ENCODE measurements around the gene DOCK1.

Gene DOCK1

DNA sequence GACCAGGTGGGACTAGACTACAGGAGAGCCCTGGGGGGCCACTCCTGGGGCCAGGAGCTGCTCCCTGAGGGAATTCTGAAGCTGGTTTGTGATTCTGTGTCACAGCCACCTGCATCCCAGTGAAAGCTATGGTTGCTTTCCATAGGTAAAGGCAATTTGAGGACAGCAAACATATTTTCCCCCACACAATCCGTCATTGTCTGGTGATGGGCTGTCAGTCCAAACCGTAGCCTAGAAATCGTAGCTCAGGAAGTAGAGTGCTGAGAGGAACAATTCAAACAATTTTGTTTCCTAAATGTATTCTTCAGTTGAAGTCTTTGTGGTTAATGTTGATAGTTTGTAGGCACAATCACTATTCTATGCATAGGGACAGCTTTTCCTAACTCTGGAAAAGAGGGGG lies 397.1 kb downstream of the DOCK1 start:
- TF ChIP-seq, protein P1, sequence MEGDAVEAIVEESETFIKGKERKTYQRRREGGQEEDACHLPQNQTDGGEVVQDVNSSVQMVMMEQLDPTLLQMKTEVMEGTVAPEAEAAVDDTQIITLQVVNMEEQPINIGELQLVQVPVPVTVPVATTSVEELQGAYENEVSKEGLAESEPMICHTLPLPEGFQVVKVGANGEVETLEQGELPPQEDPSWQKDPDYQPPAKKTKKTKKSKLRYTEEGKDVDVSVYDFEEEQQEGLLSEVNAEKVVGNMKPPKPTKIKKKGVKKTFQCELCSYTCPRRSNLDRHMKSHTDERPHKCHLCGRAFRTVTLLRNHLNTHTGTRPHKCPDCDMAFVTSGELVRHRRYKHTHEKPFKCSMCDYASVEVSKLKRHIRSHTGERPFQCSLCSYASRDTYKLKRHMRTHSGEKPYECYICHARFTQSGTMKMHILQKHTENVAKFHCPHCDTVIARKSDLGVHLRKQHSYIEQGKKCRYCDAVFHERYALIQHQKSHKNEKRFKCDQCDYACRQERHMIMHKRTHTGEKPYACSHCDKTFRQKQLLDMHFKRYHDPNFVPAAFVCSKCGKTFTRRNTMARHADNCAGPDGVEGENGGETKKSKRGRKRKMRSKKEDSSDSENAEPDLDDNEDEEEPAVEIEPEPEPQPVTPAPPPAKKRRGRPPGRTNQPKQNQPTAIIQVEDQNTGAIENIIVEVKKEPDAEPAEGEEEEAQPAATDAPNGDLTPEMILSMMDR (IDR thresholded peaks at IDR 0.05): no peak
- no peak overlapping the region for H3K9ac ChIP-seq

DNA sequence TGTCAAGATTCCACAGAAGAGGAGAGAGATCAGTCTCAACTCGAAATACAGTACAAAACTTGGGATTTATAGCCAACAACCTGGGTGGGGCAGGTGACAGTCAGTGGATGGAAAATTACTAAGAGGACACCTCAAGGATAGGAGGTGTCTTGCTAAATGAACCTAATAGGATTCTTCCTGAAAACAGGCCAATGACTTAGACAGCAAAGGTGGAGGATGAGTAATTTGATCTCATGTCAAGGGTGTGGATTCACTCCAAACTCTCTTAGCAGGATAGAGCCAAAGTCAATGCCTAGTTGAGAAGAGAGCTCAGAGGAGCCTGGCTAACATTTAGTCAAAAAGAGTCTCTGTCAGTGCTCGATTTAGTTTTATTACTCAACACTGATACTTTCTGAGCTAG lies 397.9 kb downstream of the DOCK1 start:
- H3K4me1 ChIP-seq: peaks cover 9% of the 10 kb centered on the region
- TF ChIP-seq, protein P1 (IDR thresholded peaks at IDR 0.05): no peak
- peak overlapping the region; percentile 17 for H3K4me2 ChIP-seq (ENCODE audit: low read length)
- H2AFZ ChIP-seq: no peak overlapping the region
- H3K27ac ChIP-seq: no peak overlapping the region
- no peaks in the 10 kb centered on the region for H3K79me2 ChIP-seq
- H3K9ac ChIP-seq: no peak overlapping the region
- no peaks in the 10 kb centered on the region for H3K36me3 ChIP-seq (ENCODE audit: control insufficient read depth, insufficient read depth, low read length)
- H3K9me3 ChIP-seq (ENCODE audit: control insufficient read depth, low read length): no peaks in the 10 kb centered on the region
- no peaks in the 10 kb centered on the region for H3K27me3 ChIP-seq (ENCODE audit: control insufficient read depth, insufficient read depth, low read length)
- H3K4me3 ChIP-seq (ENCODE audit: low read depth, low read length): no peak overlapping the region

More for the DNA sequence above, 397.1 kb downstream of the DOCK1 start:
- no peaks in the 10 kb centered on the region for H3K36me3 ChIP-seq (ENCODE audit: control insufficient read depth, insufficient read depth, low read length)
- H3K4me2 ChIP-seq (ENCODE audit: low read length): no peak overlapping the region
- no peaks in the 10 kb centered on the region for H3K9me3 ChIP-seq (ENCODE audit: control insufficient read depth, low read length)
- no peak overlapping the region for H2AFZ ChIP-seq
- no peaks in the 10 kb centered on the region for H3K27me3 ChIP-seq (ENCODE audit: control insufficient read depth, insufficient read depth, low read length)
- H3K4me1 ChIP-seq: peaks cover 9% of the 10 kb centered on the region
- H3K27ac ChIP-seq: no peak overlapping the region
- no peak overlapping the region for H3K4me3 ChIP-seq (ENCODE audit: low read depth, low read length)
- H3K79me2 ChIP-seq: no peaks in the 10 kb centered on the region

- Histone ChIP-seq H2AFZ (no peak overlapping the region), H3K27ac (no peak overlapping the region), H3K27me3 (ENCODE audit: control insufficient read depth, insufficient read depth, low read length) (no peaks in the 10 kb centered on the region), H3K79me2 (no peaks in the 10 kb centered on the region), H3K9me3 (ENCODE audit: control insufficient read depth, low read length) (no peaks in the 10 kb centered on the region), H3K4me2 (ENCODE audit: low read length) (no peak overlapping the region), H3K9ac (no peak overlapping the region), H3K4me3 (ENCODE audit: low read depth, low read length) (no peak overlapping the region), H3K4me1 (peaks cover 9% of the 10 kb centered on the region), H3K36me3 (ENCODE audit: control insufficient read depth, insufficient read depth, low read length) (no peaks in the 10 kb centered on the region)
- TF ChIP-seq, protein P1 (IDR thresholded peaks at IDR 0.05): no peak
These were observed 398.5 kb downstream of the DOCK1 start for GRCh38 chr10:127303746-127304145.

GRCh38 chr10:127306479-127306878 lies 401.3 kb downstream of the DOCK1 start:
- Histone ChIP-seq H3K36me3 (ENCODE audit: control insufficient read depth, insufficient read depth, low read length) (no peaks in the 10 kb centered on the region), H3K4me3 (ENCODE audit: low read depth, low read length) (no peak overlapping the region), H3K9me3 (ENCODE audit: control insufficient read depth, low read length) (no peaks in the 10 kb centered on the region), H3K4me1 (peaks cover 6% of the 10 kb centered on the region), H3K27me3 (ENCODE audit: control insufficient read depth, insufficient read depth, low read length) (no peaks in the 10 kb centered on the region), H2AFZ (no peak overlapping the region), H3K79me2 (no peaks in the 10 kb centered on the region), H3K9ac (no peak overlapping the region), H3K4me2 (ENCODE audit: low read length) (no peak overlapping the region), H3K27ac (no peak overlapping the region)
- TF ChIP-seq, protein P1 (IDR thresholded peaks at IDR 0.05): no peak

GRCh38 chr10:127307338-127307737 lies 402.1 kb downstream of the DOCK1 start:
- Histone ChIP-seq H3K9me3 (ENCODE audit: control insufficient read depth, low read length) (no peaks in the 10 kb centered on the region), H3K4me1 (peaks cover 6% of the 10 kb centered on the region), H3K4me2 (ENCODE audit: low read length) (no peak overlapping the region), H3K4me3 (ENCODE audit: low read depth, low read length) (no peak overlapping the region), H3K27ac (no peak overlapping the region), H2AFZ (no peak overlapping the region), H3K79me2 (no peaks in the 10 kb centered on the region), H3K27me3 (ENCODE audit: control insufficient read depth, insufficient read depth, low read length) (no peaks in the 10 kb centered on the region), H3K36me3 (ENCODE audit: control insufficient read depth, insufficient read depth, low read length) (no peaks in the 10 kb centered on the region), H3K9ac (no peak overlapping the region)
- TF ChIP-seq, protein P1 (IDR thresholded peaks at IDR 0.05): no peak

Data from parathyroid adenoma (tissue), 2 donors.